Psoas muscle (tissue), 8 donors: ENCODE data around the gene KCNT1. TPM values are rescaled to one million over a fixed set of nuclear protein-coding genes. Genes with fewer than 3 reads are reported as not detected.

Experiments used
- ATAC-seq, 4 donors: fragments of 200-7000 bp; cut with Tn5 transposase; one replicate each; pipeline ENCODE4 v1.9.1; 2020; ENCODE audit warnings: moderate library complexity in 3 of 4, mild to moderate bottlenecking in 2 of 4
- DNase-seq, 2 donors: peaks; one replicate each; pipeline ENCODE4 v3.0.0-alpha.2; 2020
- H3K27ac ChIP-seq: fragments of 200-600 bp; one replicate; pipeline ENCODE4 v1.8.0; 2022
- H3K27me3 ChIP-seq, 3 donors: fragments of 200-600 bp in 1 of 3; one replicate each; pipeline versions ENCODE4 v1.6.1 to v1.8.0; 2013 to 2022; ENCODE audit warnings: low read length in 2 of 3, mild to moderate bottlenecking in 2 of 3, moderate library complexity in 1 of 3; ENCODE audit not compliant: insufficient read depth in 3 of 3
- H3K36me3 ChIP-seq, 2 donors: fragments of 200-600 bp in 1 of 2; one replicate each; pipeline versions ENCODE4 v1.6.1 to v1.8.0; 2013 to 2022; ENCODE audit warnings: low read depth in 1 of 2, mild to moderate bottlenecking in 1 of 2, moderate library complexity in 1 of 2; ENCODE audit not compliant: insufficient read depth in 1 of 2
- H3K4me1 ChIP-seq: fragments of 200-600 bp; one replicate; pipeline ENCODE4 v1.8.0; 2022
- H3K4me3 ChIP-seq: fragments of 200-600 bp; one replicate; pipeline ENCODE4 v1.8.0; 2022; ENCODE audit warnings: mild to moderate bottlenecking
- H3K9me3 ChIP-seq: fragments of 200-600 bp; one replicate; pipeline ENCODE4 v1.8.0; 2022
- CTCF ChIP-seq: fragments of 200-600 bp; IDR thresholded peaks from one replicate; pipeline ENCODE4 v1.8.0; 2022; ENCODE audit warnings: antibody characterized with exemption
- WGBS, 3 donors: extraction: QIAGEN DNeasy Blood & Tissue Kit; methylation state at CpG; one replicate each; pipeline versions ENCODE4 v1.1.6 to v1.1.7; 2013; 5-methylcytosine and 5-hydroxymethylcytosine counted together
- intact Hi-C, 2 donors: fragments of 100-400 bp; cut with DNase I; formaldehyde crosslinking; loops; one replicate each; pipeline versions ENCODE4 v1.11.0 to v1.14.2; 2022
- polyA plus RNA-seq, 3 donors: library from polyadenylated mRNA; stranded (reverse); fragments of 200-250 nt; gene quantifications; one replicate each; pipeline ENCODE4 v1.2.3, GENCODE V29; 2013
- total RNA-seq, 4 donors: library from RNA; stranded (reverse); fragmentation: NEBNext Ultra II Directional in 2 of 4; extraction: Animal tissue kit (Norgen Biotek cat#: 25700) in 2 of 4; gene quantifications; one replicate each; pipeline versions ENCODE4 v1.2.1 to v1.2.4, GENCODE V29; 2021 to 2023
- donor health status: healthy with polysubstance abuse.
- donor health status: DM: no; HTN: no; CAD: no; lungs with moderate emphysema.
- donor health status: Bipolar disorder and iron deficiency.
- donor health status: healthy.
- donor health status: DM: yes; HTN: yes; CAD: no.
- donor health status: DM: no; HTN: no; CAD: no.
- donor health status: DM: no; HTN: no; CAD: no.
- donor health status: DM: yes; HTN: yes; CAD: no.

KCNT1 gene
- total and polyA plus RNA-seq, 7 donors = 1.1 to 15.0 (median 10.3) TPM

- H3K4me1 ChIP-seq = no peaks in the 10 kb centered on the region
- H3K36me3 ChIP-seq = peaks cover 0 to 11% of the 10 kb centered on the region in 2 donors
- no peaks in the 10 kb centered on the region for H3K9me3 ChIP-seq
- ATAC-seq (no peak), DNase-seq (no peak)
- H3K27me3 ChIP-seq = no peaks in the 10 kb centered on the region
- no peak overlapping the region for H3K27ac ChIP-seq
- intact Hi-C loops = no loop called here
- no peak for TF ChIP-seq CTCF
- 83 to 90% (median 84%) methylated on average over 35 to 36 of the region's 36 CpGs for WGBS, 3 donors
- no peak overlapping the region for H3K4me3 ChIP-seq
Observed at GRCh38 chr9:135788576-135789300, 86.8 kb downstream of the KCNT1 start.

GRCh38 chr9:135789838-135790291 lies 87.9 kb downstream of the KCNT1 start:
- H3K9me3 ChIP-seq = no peaks in the 10 kb centered on the region
- no peak overlapping the region for H3K4me3 ChIP-seq
- no peak for TF ChIP-seq CTCF
- no peak overlapping the region for H3K27ac ChIP-seq
- WGBS, 3 donors = 63 to 87% (median 66%) methylated on average over 12 to 13 of the region's 13 CpGs
- DNase-seq (no peak), ATAC-seq (peak in 1 of 4 donors; percentile 16)
- peaks cover 0 to 7% of the 10 kb centered on the region in 2 donors for H3K36me3 ChIP-seq
- H3K4me1 ChIP-seq = no peaks in the 10 kb centered on the region
- no peaks in the 10 kb centered on the region for H3K27me3 ChIP-seq
- intact Hi-C loops = loop anchor here in 1 of 2 donors (10.0 kb wide), 1 partner anchor 335 kb away; no protein-coding TSS in a partner anchor

GRCh38 chr9:135790356-135790755 lies 88.4 kb downstream of the KCNT1 start:
- Histone ChIP-seq H3K36me3 (peaks cover 0 to 4% of the 10 kb centered on the region in 2 donors), H3K9me3 (no peaks in the 10 kb centered on the region), H3K4me3 (no peak overlapping the region), H3K27me3 (peaks cover 0 to 2% (median 0%) of the 10 kb centered on the region in 3 donors), H3K27ac (no peak overlapping the region), H3K4me1 (no peaks in the 10 kb centered on the region)
- WGBS, 3 donors = 86 to 93% (median 89%) methylated on average over 9 to 10 of the region's 10 CpGs
- no peak for ATAC-seq
- DNase-seq = no peak
- no peak for TF ChIP-seq CTCF
- intact Hi-C loops = loop anchor here in 1 of 2 donors (10.0 kb wide), 1 partner anchor 334 kb away; no protein-coding TSS in a partner anchor

- no peaks in the 10 kb centered on the region for H3K4me1 ChIP-seq
- WGBS, 3 donors = 63 to 69% (median 66%) methylated on average over 11 of the region's 11 CpGs
- ATAC-seq (peak in 2 of 4 donors; percentile 15 to 16), DNase-seq (no peak)
- no peak overlapping the region for H3K27ac ChIP-seq
- intact Hi-C loops = loop anchor here in 1 of 2 donors (10.0 kb wide), 1 partner anchor 334 kb away; no protein-coding TSS in a partner anchor
- H3K27me3 ChIP-seq = peaks cover 0 to 7% (median 0%) of the 10 kb centered on the region in 3 donors
- TF ChIP-seq CTCF = no peak
- no peak overlapping the region for H3K4me3 ChIP-seq
- H3K9me3 ChIP-seq = no peaks in the 10 kb centered on the region
- H3K36me3 ChIP-seq = peaks cover 0 to 4% of the 10 kb centered on the region in 2 donors
Observed at GRCh38 chr9:135790850-135791249, 88.9 kb downstream of the KCNT1 start.
